HG03095 (cell line): ENCODE data around the gene KDM6A.
A peak's percentile ranks its signal among the peaks of the same experiment; 100 is the strongest.
"Not testable (repeated sequence)": the region's sequence is repeated elsewhere in the genome, so short reads cannot be mapped to it uniquely, and the experiment has no call there.

Experiments used
- ATAC-seq: cut with Tn5 transposase; IDR thresholded peaks from one replicate; pipeline ENCODE4 v1.9.1; 2021; ENCODE audit warnings: moderate library complexity; ENCODE audit not compliant: unreplicated experiment

Gene KDM6A

GRCh38 chrX:44872821-44873414, at the start of gene KDM6A:
Gene KDM6A, plus strand, starts transcription at chrX:44873188. Its CDS starts 364 bp downstream, at chrX:44873552.
- peak; percentile 91 for ATAC-seq

- not testable (repeated sequence) for ATAC-seq
Observed at GRCh38 chrX:44823193-44823592, 49.8 kb upstream of the KDM6A start.

GRCh38 chrX:44828008-44828605, 44.9 kb upstream of the KDM6A start:
- ATAC-seq = no peak

GRCh38 chrX:44829832-44830231, 43.2 kb upstream of the KDM6A start:
- ATAC-seq = no peak

- no peak for ATAC-seq
Observed at GRCh38 chrX:44842550-44843317, 30.3 kb upstream of the KDM6A start.

- ATAC-seq = no peak
Observed at GRCh38 chrX:44843318-44843702, 29.7 kb upstream of the KDM6A start.

- no peak for ATAC-seq
Observed at GRCh38 chrX:44843753-44844152, 29.2 kb upstream of the KDM6A start, which contains the start of gene DUSP21. Gene DUSP21, plus strand, starts transcription at chrX:44844021. Its CDS starts 112 bp downstream, at chrX:44844133.

- ATAC-seq = no peak
Observed at GRCh38 chrX:44844204-44844603, 28.8 kb upstream of the KDM6A start.

GRCh38 chrX:44850891-44851290, 22.1 kb upstream of the KDM6A start:
- ATAC-seq = not testable (repeated sequence)

- ATAC-seq = no peak
Observed at GRCh38 chrX:44871114-44871645, 1.8 kb upstream of the KDM6A start.

- ATAC-seq = peak; percentile 15
Observed at GRCh38 chrX:44871931-44872820, 812 bp upstream of the KDM6A start.

- no peak for ATAC-seq
Observed at GRCh38 chrX:44873415-44874276, 658 bp downstream of the KDM6A start.

- ATAC-seq = no peak
Observed at GRCh38 chrX:44874420-44875184, 1.6 kb downstream of the KDM6A start.

GRCh38 chrX:44875185-44875489, 2.1 kb downstream of the KDM6A start:
- no peak for ATAC-seq

- ATAC-seq = no peak
Observed at GRCh38 chrX:44876086-44876485, 3.1 kb downstream of the KDM6A start.

- no peak for ATAC-seq
Observed at GRCh38 chrX:44876767-44877166, 3.8 kb downstream of the KDM6A start.

GRCh38 chrX:44878780-44879179, 5.8 kb downstream of the KDM6A start:
- no peak for ATAC-seq

GRCh38 chrX:44881549-44881948, 8.6 kb downstream of the KDM6A start:
- ATAC-seq = no peak

- ATAC-seq = no peak
Observed at GRCh38 chrX:44882635-44883034, 9.6 kb downstream of the KDM6A start.
